CD4-positive, alpha-beta T cell (primary cell): ENCODE results near the gene CALN1. TPM values are rescaled to one million over a fixed set of nuclear protein-coding genes. Genes with fewer than 3 reads are reported as not detected.

Experiments
- ATAC-seq: fragments of 200-7000 bp; cut with Tn5 transposase; one replicate; pipeline ENCODE4 v1.10.0; 2022; ENCODE audit warnings: mild to moderate bottlenecking; ENCODE audit not compliant: poor library complexity
- CTCF ChIA-PET: fragments of 350-600 bp; sonication (Branson Sonifier 250); formaldehyde crosslinking; loops from one replicate; lab custom pipeline; 2021; ENCODE audit warnings: antibody characterized with exemption, inconsistent platforms; lab: Charles Lee
- POLR2A ChIA-PET: fragments of 350-600 bp; sonication (Branson Sonifier 250); formaldehyde crosslinking; loops from one replicate; lab custom pipeline; 2021; ENCODE audit warnings: antibody characterized with exemption, inconsistent platforms; lab: Charles Lee
- DNase-seq, 14 experiments: peaks; one replicate each; pipeline ENCODE4 v3.0.0-alpha.2; 2013 to 2020; ENCODE audit warnings: mixed read lengths in 2 of 14
- H3K27ac ChIP-seq, 2 donors: one replicate each; pipeline versions ENCODE4 v1.5.1 to v1.7.0; 2013; ENCODE audit warnings: low read length in 2 of 2, low read depth in 1 of 2, mild to moderate bottlenecking in 1 of 2
- H3K27me3 ChIP-seq, 2 experiments: 1 replicate in 1 of 2; 2 replicates in 1 of 2; pipeline versions ENCODE4 v1.6.1 to v1.7.0; 2013; ENCODE audit warnings: low read length in 2 of 2, control low read depth in 1 of 2, mild to moderate bottlenecking in 1 of 2, moderate library complexity in 1 of 2; ENCODE audit not compliant: insufficient read depth in 2 of 2, control insufficient read depth in 1 of 2
- H3K36me3 ChIP-seq: one replicate; pipeline ENCODE4 v1.6.1; 2013; ENCODE audit warnings: low read length, control low read depth; ENCODE audit not compliant: insufficient read depth
- H3K4me1 ChIP-seq: one replicate; pipeline ENCODE4 v1.6.1; 2013; ENCODE audit warnings: low read length, control low read depth; ENCODE audit not compliant: insufficient read depth
- H3K4me3 ChIP-seq: one replicate; pipeline ENCODE4 v1.5.1; 2013; ENCODE audit warnings: mild to moderate bottlenecking, low read length, moderate library complexity
- H3K9me3 ChIP-seq, 2 experiments: 1 replicate in 1 of 2; 2 replicates in 1 of 2; pipeline versions ENCODE4 v1.6.1 to v1.7.0; 2013; ENCODE audit warnings: low read length in 2 of 2, mild to moderate bottlenecking in 2 of 2, control low read depth in 1 of 2, moderate library complexity in 1 of 2; ENCODE audit not compliant: control insufficient read depth in 1 of 2, insufficient read depth in 1 of 2
- H3K27ac Mint-ChIP-seq: one replicate; pipeline ENCODE4 v1.8.0; 2020; ENCODE audit warnings: mixed read lengths
- H3K27me3 Mint-ChIP-seq: one replicate; pipeline ENCODE4 v1.8.0; 2021; ENCODE audit warnings: mixed read lengths
- H3K36me3 Mint-ChIP-seq: one replicate; pipeline ENCODE4 v1.8.0; 2021; ENCODE audit warnings: low read depth, mixed read lengths
- H3K4me1 Mint-ChIP-seq: one replicate; pipeline ENCODE4 v1.8.0; 2021; ENCODE audit warnings: low read depth, mixed read lengths
- H3K4me3 Mint-ChIP-seq: one replicate; pipeline ENCODE4 v1.8.0; 2020; ENCODE audit warnings: mild to moderate bottlenecking, mixed read lengths
- H3K9me3 Mint-ChIP-seq: one replicate; pipeline ENCODE4 v1.8.0; 2020; ENCODE audit warnings: mixed read lengths
- CTCF ChIP-seq: fragments of 200-600 bp; IDR thresholded peaks from one replicate; pipeline ENCODE4 v1.8.0; 2022; ENCODE audit warnings: antibody characterized with exemption, mild to moderate bottlenecking
- intact Hi-C, 2 experiments: fragments of 100-400 bp; cut with DNase I in 1 of 2; cut with micrococcal nuclease in 1 of 2; formaldehyde crosslinking; loops; one replicate each; pipeline versions ENCODE4 v1.15.1 to v1.9.0; 2023 to 2025; cut with DNase I, micrococcal nuclease
- total RNA-seq, 174 experiments: library from RNA in 2 of 174; stranded (reverse) in 2 of 174; gene quantifications; one replicate each; pipeline ENCODE4 v1.2.3 and lab custom pipeline; 2021 to 2026

CALN1 gene
- total RNA-seq, 2 experiments from 2014 or later, result 0.06 TPM; not detected in 1

- intact Hi-C loops, result no loop called here
- no peak for DNase-seq
- H3K4me3 Mint-ChIP-seq, result no peak overlapping the region
- H3K27ac Mint-ChIP-seq, result no peak overlapping the region
- H3K4me1 Mint-ChIP-seq, result no peaks in the 10 kb centered on the region
- ChIA-PET CTCF (no interaction called here), POLR2A (no interaction called here)
- H3K4me3 ChIP-seq, result no peak overlapping the region
- H3K36me3 Mint-ChIP-seq, result no peaks in the 10 kb centered on the region
- no peak overlapping the region for H3K27ac ChIP-seq
- no peaks in the 10 kb centered on the region for H3K36me3 ChIP-seq
- no peaks in the 10 kb centered on the region for H3K27me3 Mint-ChIP-seq
- H3K9me3 ChIP-seq, result peaks cover 0 to 16% of the 10 kb centered on the region in 2 experiments
- no peaks in the 10 kb centered on the region for H3K27me3 ChIP-seq
- no peaks in the 10 kb centered on the region for H3K4me1 ChIP-seq
- peaks cover 3% of the 10 kb centered on the region for H3K9me3 Mint-ChIP-seq
- no peak for ATAC-seq
- TF ChIP-seq CTCF, result no peak
Observed at GRCh38 chr7:72021716-72022115, 390.4 kb downstream of the CALN1 start.

GRCh38 chr7:72020311-72020710 is 391.8 kb downstream of the CALN1 start:
- H3K4me1 ChIP-seq, result no peaks in the 10 kb centered on the region
- POLR2A ChIA-PET, result interaction anchor here (0.7 kb wide), 1 partner anchor 39 kb away, joined by 3 read pairs; no protein-coding TSS in a partner anchor
- DNase-seq, result no peak
- no peak overlapping the region for H3K27ac Mint-ChIP-seq
- H3K27me3 Mint-ChIP-seq, result no peaks in the 10 kb centered on the region
- H3K9me3 ChIP-seq, result peaks cover 0 to 16% of the 10 kb centered on the region in 2 experiments
- no peak overlapping the region for H3K27ac ChIP-seq
- no peak overlapping the region for H3K4me3 Mint-ChIP-seq
- H3K4me3 ChIP-seq, result no peak overlapping the region
- no peaks in the 10 kb centered on the region for H3K36me3 Mint-ChIP-seq
- CTCF ChIA-PET, result no interaction called here
- peaks cover 2% of the 10 kb centered on the region for H3K9me3 Mint-ChIP-seq
- no peaks in the 10 kb centered on the region for H3K27me3 ChIP-seq
- H3K36me3 ChIP-seq, result no peaks in the 10 kb centered on the region
- no peak for ATAC-seq
- no peak for TF ChIP-seq CTCF
- H3K4me1 Mint-ChIP-seq, result no peaks in the 10 kb centered on the region
- intact Hi-C loops, result no loop called here

- Histone ChIP-seq H3K36me3 (no peaks in the 10 kb centered on the region), H3K9me3 (peaks cover 0 to 16% of the 10 kb centered on the region in 2 experiments), H3K4me3 (no peak overlapping the region), H3K4me1 (no peaks in the 10 kb centered on the region), H3K27me3 (no peaks in the 10 kb centered on the region), H3K27ac (no peak overlapping the region)
- POLR2A ChIA-PET, result no interaction called here
- no peak for ATAC-seq
- H3K9me3 Mint-ChIP-seq, result peaks cover 2% of the 10 kb centered on the region
- H3K4me3 Mint-ChIP-seq, result no peak overlapping the region
- DNase-seq, result no peak
- intact Hi-C loops, result no loop called here
- no peak overlapping the region for H3K27ac Mint-ChIP-seq
- no peaks in the 10 kb centered on the region for H3K4me1 Mint-ChIP-seq
- no peak for TF ChIP-seq CTCF
- CTCF ChIA-PET, result no interaction called here
- no peaks in the 10 kb centered on the region for H3K36me3 Mint-ChIP-seq
- H3K27me3 Mint-ChIP-seq, result no peaks in the 10 kb centered on the region
Observed at GRCh38 chr7:72019436-72019835, 392.7 kb downstream of the CALN1 start.
